Calu3 (cell line): ENCODE data around the gene PPP1R9A. TPM values are rescaled to one million over a fixed set of nuclear protein-coding genes. Genes with fewer than 3 reads are reported as not detected.
"Not testable (repeated sequence)": the region's sequence is repeated elsewhere in the genome, so short reads cannot be mapped to it uniquely, and the experiment has no call there.

Experiments used
- BruUV-seq: library from RNA; stranded (reverse); fragments of 400-500 nt; replicated peaks from 2 replicates; lab custom pipeline; 2021; lab: Mats Ljungman, UMichigan
- CTCF ChIA-PET: fragments of 300-600 bp; sonication (Branson Sonifier 250); formaldehyde crosslinking; loops from one replicate; lab custom pipeline; 2022; ENCODE audit warnings: antibody characterized with exemption; lab: Charles Lee
- DNase-seq: peaks from one replicate; pipeline ENCODE4 v3.0.0; 2022
- H3K27ac Mint-ChIP-seq: one replicate; pipeline ENCODE4 v1.8.0; 2022; ENCODE audit warnings: mixed read lengths; ENCODE audit not compliant: unreplicated experiment
- H3K27me3 Mint-ChIP-seq: one replicate; pipeline ENCODE4 v1.8.0; 2022; ENCODE audit warnings: mixed read lengths; ENCODE audit not compliant: unreplicated experiment
- H3K36me3 Mint-ChIP-seq: one replicate; pipeline ENCODE4 v1.8.0; 2022; ENCODE audit warnings: mild to moderate bottlenecking, moderate library complexity, mixed read lengths; ENCODE audit not compliant: insufficient read depth, unreplicated experiment
- H3K4me1 Mint-ChIP-seq: one replicate; pipeline ENCODE4 v1.8.0; 2022; ENCODE audit warnings: mild to moderate bottlenecking, low read depth, mixed read lengths; ENCODE audit not compliant: unreplicated experiment
- H3K4me3 Mint-ChIP-seq: one replicate; pipeline ENCODE4 v1.8.0; 2022; ENCODE audit warnings: mild to moderate bottlenecking, low read depth, moderate library complexity, mixed read lengths; ENCODE audit not compliant: unreplicated experiment
- H3K9me3 Mint-ChIP-seq: one replicate; pipeline ENCODE4 v1.8.0; 2022; ENCODE audit warnings: low read depth, mixed read lengths; ENCODE audit not compliant: unreplicated experiment
- intact Hi-C: fragments of 100-400 bp; cut with micrococcal nuclease; formaldehyde crosslinking; loops from one replicate; pipeline ENCODE4 v1.10.0; 2022; ENCODE audit not compliant: unreplicated experiment
- total RNA-seq: library from RNA; stranded (reverse); gene quantifications from 2 replicates; pipeline ENCODE4 v1.2.3, GENCODE V29; 2022
- TF ChIP-seq, protein P1 (sequence below): fragments of 200-600 bp; IDR thresholded peaks from one replicate; pipeline ENCODE4 v1.8.0; 2022; ENCODE audit warnings: antibody characterized with exemption; ENCODE audit not compliant: unreplicated experiment

The PPP1R9A gene
- total RNA-seq, 1 experiment from 2014 or later = 19.4 TPM

DNA sequence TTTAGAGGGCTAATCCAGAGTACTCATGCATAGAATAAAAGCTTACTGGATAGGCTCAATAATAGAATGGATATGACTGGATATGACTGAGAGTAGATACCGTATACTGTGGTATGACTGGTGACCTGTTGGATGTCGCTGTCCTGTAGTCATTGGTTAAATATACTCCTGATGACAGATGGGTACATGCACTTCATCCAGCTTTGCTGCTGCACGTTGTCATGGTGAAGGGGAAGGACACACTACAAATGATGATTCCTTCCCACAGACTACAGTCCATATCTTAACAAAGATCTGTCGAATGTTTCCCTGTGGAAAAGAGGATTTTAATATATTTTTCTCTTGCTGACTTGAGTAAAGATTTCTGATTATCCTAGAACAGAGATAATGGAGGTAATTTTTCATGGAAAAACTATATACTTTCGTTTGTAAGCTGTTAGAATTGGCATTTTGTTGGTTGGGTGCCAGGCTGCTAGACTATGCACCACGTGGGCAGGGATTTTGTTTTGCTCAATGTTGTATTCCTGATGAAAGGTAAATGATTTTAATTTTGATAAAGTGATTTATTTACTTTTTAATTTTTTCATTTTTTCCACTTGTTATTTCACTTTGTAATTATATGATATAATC lies 97.3 kb downstream of the PPP1R9A start:
- DNase-seq = no peak
- no peak overlapping the region for H3K4me3 Mint-ChIP-seq
- CTCF ChIA-PET = interaction anchor here (0.7 kb wide), 1 partner anchor 23 kb away, joined by 4 read pairs; no protein-coding TSS in a partner anchor
- H3K4me1 Mint-ChIP-seq = peaks cover 19% of the 10 kb centered on the region
- H3K27me3 Mint-ChIP-seq = no peaks in the 10 kb centered on the region
- no TSS peak for BruUV-seq
- intact Hi-C loops = no loop called here
- no peaks in the 10 kb centered on the region for H3K36me3 Mint-ChIP-seq
- no peak overlapping the region for H3K27ac Mint-ChIP-seq
- TF ChIP-seq, protein P1, sequence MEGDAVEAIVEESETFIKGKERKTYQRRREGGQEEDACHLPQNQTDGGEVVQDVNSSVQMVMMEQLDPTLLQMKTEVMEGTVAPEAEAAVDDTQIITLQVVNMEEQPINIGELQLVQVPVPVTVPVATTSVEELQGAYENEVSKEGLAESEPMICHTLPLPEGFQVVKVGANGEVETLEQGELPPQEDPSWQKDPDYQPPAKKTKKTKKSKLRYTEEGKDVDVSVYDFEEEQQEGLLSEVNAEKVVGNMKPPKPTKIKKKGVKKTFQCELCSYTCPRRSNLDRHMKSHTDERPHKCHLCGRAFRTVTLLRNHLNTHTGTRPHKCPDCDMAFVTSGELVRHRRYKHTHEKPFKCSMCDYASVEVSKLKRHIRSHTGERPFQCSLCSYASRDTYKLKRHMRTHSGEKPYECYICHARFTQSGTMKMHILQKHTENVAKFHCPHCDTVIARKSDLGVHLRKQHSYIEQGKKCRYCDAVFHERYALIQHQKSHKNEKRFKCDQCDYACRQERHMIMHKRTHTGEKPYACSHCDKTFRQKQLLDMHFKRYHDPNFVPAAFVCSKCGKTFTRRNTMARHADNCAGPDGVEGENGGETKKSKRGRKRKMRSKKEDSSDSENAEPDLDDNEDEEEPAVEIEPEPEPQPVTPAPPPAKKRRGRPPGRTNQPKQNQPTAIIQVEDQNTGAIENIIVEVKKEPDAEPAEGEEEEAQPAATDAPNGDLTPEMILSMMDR = no peak
- no peaks in the 10 kb centered on the region for H3K9me3 Mint-ChIP-seq

DNA sequence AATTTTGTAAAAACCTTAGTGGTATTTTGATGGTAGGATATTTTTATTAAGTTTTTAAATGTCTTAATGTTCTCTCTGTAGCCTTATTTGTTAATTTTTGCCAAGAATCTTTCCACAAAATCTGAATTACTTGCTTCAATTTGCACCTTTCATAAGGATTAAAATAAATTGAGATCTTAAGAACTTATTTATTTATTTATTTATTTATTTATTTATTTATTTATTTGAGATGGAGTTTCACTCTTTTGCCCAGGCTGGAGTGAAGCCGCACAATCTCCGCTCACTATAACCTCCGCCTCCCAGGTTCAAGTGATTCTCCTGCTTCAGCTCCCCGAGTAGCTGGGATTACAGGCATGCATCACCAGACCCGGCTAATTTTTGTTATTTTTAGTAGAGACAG lies 98.6 kb downstream of the PPP1R9A start:
- no TSS peak for BruUV-seq
- intact Hi-C loops = no loop called here
- H3K9me3 Mint-ChIP-seq = no peaks in the 10 kb centered on the region

GRCh38 chr7:95008773-95009172 lies 101.4 kb downstream of the PPP1R9A start:
- H3K9me3 Mint-ChIP-seq, CTCF ChIA-PET, intact Hi-C loops, DNase-seq, BruUV-seq, H3K4me1 Mint-ChIP-seq, H3K4me3 Mint-ChIP-seq, H3K36me3 Mint-ChIP-seq, H3K27ac Mint-ChIP-seq, H3K27me3 Mint-ChIP-seq: not testable (repeated sequence)

More for the DNA sequence above, 98.6 kb downstream of the PPP1R9A start:
- Mint-ChIP-seq H3K4me1 (peaks cover 19% of the 10 kb centered on the region), H3K4me3 (no peak overlapping the region), H3K36me3 (no peaks in the 10 kb centered on the region), H3K27me3 (no peaks in the 10 kb centered on the region), H3K27ac (no peak overlapping the region)
- CTCF ChIA-PET = no interaction called here
- TF ChIP-seq, protein P1 = no peak
- no peak for DNase-seq

DNA sequence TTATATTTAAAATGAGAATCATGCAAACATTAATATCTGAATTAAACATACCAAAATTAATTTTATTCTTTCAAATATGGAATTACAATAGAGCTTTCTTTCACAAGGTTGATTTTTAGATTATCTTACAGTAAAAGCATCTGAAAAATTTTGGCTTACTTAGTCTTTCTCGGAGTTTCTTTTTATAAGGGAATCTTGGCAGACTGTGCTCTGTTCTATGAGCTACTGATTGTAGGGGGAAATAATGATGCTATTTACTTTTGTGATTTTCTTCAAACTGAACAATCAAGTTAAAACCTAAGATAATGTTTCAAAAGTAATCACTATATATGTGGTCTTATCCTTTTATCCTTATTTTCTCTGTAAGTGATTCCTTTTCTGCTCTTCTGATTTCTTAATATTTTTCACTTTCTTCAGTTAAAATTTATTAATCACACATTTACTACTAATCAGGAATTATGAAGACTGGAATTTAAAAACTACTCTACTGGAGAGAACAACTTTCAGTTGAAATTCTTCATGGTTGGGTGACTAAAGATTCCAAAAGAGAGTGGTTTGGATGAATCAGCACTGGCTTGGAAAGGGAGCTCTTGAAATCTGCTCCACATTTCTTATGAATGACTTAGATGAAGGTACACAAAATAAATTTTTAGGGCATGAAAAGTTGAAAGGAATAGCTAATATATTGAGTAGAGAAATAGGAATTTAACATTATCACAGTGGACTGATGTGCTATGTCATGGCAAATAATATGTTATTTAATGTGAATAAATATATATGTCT lies 103.9 kb downstream of the PPP1R9A start:
- CTCF ChIA-PET = no interaction called here
- DNase-seq = no peak
- Mint-ChIP-seq H3K27ac (no peak overlapping the region), H3K4me3 (no peak overlapping the region), H3K9me3 (no peaks in the 10 kb centered on the region), H3K36me3 (no peaks in the 10 kb centered on the region), H3K27me3 (no peaks in the 10 kb centered on the region), H3K4me1 (no peaks in the 10 kb centered on the region)
- TF ChIP-seq, protein P1 = no peak
- BruUV-seq = no TSS peak
- intact Hi-C loops = no loop called here

DNA sequence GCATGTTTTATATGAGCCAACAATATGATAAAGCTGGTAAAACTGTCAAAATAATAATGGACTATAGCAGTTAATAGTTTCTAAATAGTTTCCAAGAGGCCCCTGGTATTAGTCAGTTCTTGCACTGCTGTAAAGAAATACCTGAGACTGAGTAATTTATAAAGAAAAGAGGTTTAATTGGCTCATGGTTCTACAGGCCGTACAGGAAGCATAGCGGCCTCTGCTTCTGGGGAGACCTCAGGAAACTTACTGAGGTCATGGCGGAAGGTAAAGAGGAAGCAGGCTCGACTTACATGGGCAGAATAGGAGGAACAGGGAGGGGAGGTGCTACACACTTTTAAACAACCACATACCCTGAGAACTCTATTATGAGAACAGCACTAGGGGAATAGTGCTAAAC lies 104.6 kb downstream of the PPP1R9A start:
- BruUV-seq = no TSS peak
- TF ChIP-seq, protein P1 = no peak
- Mint-ChIP-seq H3K4me3 (no peak overlapping the region), H3K4me1 (no peaks in the 10 kb centered on the region), H3K27me3 (no peaks in the 10 kb centered on the region), H3K27ac (no peak overlapping the region), H3K36me3 (no peaks in the 10 kb centered on the region), H3K9me3 (no peaks in the 10 kb centered on the region)
- DNase-seq = no peak
- intact Hi-C loops = no loop called here
- CTCF ChIA-PET = no interaction called here
